Breast epithelium (tissue), 3 donors: ENCODE data around the gene ZNF366.

ENCODE experiments used
- CTCF ChIP-seq, 3 donors: fragments of 450-650 bp; IDR thresholded peaks; one replicate each; pipeline ENCODE4 v1.5.1; 2016 to 2017; ENCODE audit warnings: antibody characterized with exemption in 3 of 3, mild to moderate bottlenecking in 3 of 3, moderate library complexity in 3 of 3
- POLR2A ChIP-seq: fragments of 450-650 bp; IDR thresholded peaks from one replicate; pipeline ENCODE4 v1.6.1; 2016; ENCODE audit warnings: antibody characterized with exemption, mild to moderate bottlenecking, moderate library complexity
- POLR2AphosphoS5 ChIP-seq, 3 donors: sonication (generic); formaldehyde crosslinking; IDR thresholded peaks; one replicate each; pipeline ENCODE4 v1.6.1; 2017; ENCODE audit warnings: antibody characterized with exemption in 3 of 3

DNA sequence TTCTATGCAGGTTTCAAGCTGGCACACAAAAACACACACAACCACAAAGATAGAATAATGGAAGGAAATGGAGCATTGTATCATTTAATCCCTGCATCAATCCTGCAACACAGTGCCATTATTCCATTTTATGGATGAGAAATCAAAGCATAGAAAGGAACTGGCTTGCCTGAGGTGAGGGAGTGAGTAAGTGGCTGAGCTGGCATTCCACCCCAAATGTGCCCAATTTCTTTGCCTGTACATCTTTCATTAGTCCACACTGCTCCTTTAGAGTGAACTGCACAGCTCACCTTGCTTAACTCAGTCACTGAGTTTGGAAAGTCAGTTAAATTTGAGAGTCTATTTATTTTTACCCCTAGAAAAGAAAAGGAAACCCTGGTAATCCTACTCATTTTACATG, 28.9 kb downstream of the ZNF366 start:
- TF ChIP-seq CTCF (IDR thresholded peaks at IDR 0.05) (no peak), POLR2AphosphoS5 (IDR thresholded peaks at IDR 0.05) (no peak), POLR2A (no peak)
